AG04450 (cell line): Measurements from ENCODE around the gene CAMSAP1. TPM values are rescaled to one million over a fixed set of nuclear protein-coding genes. Genes with fewer than 3 reads are reported as not detected.

Source experiments
- CTCF ChIA-PET: fragments of 300-600, 350-600 bp; formaldehyde crosslinking; extraction: SDS; loops from one replicate; lab custom pipeline; 2022; ENCODE audit warnings: antibody characterized with exemption, inconsistent platforms; lab: Charles Lee
- POLR2A ChIA-PET: fragments of 350-600 bp; formaldehyde crosslinking; extraction: SDS; loops from one replicate; lab custom pipeline; 2021; ENCODE audit warnings: antibody characterized with exemption, inconsistent platforms; lab: Yijun Ruan, JAX
- DNase-seq: peaks from one replicate; pipeline ENCODE4 v3.0.0-alpha.2; 2011; ENCODE audit warnings: low read depth, low spot score
- H3K27ac ChIP-seq: one replicate; pipeline ENCODE4 v1.5.1; 2012; ENCODE audit warnings: low read depth, low read length, control low read depth
- H3K27me3 ChIP-seq: one replicate; pipeline ENCODE4 v1.6.0; 2012; ENCODE audit warnings: low read length; ENCODE audit not compliant: control insufficient read depth, insufficient read depth
- H3K4me3 ChIP-seq: 2 replicates; pipeline ENCODE4 v1.5.1; 2011; ENCODE audit warnings: mild to moderate bottlenecking, low read depth, low read length, control low read depth
- H3K9me3 ChIP-seq: 2 replicates; pipeline ENCODE4 v1.5.1; 2012; ENCODE audit warnings: low read length; ENCODE audit not compliant: control insufficient read depth, insufficient read depth
- polyA plus RNA-seq: library from polyadenylated mRNA; depleted of rRNA; stranded (reverse); fragments of >200 nt; gene quantifications from 2 replicates; pipeline ENCODE4 v1.2.3, GENCODE V29; 2011
- TF ChIP-seq, protein P1 (sequence below): IDR thresholded peaks from 2 replicates; pipeline ENCODE4 v1.5.1; 2011; ENCODE audit warnings: low read depth, low read length, control low read depth, inconsistent platforms

CAMSAP1 gene
- polyA plus RNA-seq, 1 experiment: 7.8 TPM

DNA sequence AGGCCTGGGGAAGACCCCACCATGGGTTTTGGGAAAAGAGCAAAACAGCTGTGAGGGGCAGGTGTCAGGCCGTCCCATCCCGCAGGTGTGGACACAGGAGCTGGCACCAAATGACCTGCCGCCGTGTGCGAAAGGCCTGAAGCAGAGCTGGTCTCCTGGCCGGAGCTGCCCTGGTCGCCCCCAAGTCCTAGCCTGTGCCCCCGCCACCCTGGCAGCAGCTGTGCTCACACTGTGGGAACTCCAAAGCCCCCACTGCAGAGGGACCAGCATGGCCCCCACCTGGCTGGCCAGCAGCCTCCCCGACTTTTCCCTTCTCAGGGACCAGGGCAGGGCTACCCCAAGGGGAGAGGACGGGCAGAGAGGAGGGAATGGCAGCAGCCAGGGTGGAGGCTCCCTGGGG is 117.0 kb downstream of the CAMSAP1 start:
- DNase-seq: no peak
- POLR2A ChIA-PET: no interaction called here
- TF ChIP-seq, protein P1, sequence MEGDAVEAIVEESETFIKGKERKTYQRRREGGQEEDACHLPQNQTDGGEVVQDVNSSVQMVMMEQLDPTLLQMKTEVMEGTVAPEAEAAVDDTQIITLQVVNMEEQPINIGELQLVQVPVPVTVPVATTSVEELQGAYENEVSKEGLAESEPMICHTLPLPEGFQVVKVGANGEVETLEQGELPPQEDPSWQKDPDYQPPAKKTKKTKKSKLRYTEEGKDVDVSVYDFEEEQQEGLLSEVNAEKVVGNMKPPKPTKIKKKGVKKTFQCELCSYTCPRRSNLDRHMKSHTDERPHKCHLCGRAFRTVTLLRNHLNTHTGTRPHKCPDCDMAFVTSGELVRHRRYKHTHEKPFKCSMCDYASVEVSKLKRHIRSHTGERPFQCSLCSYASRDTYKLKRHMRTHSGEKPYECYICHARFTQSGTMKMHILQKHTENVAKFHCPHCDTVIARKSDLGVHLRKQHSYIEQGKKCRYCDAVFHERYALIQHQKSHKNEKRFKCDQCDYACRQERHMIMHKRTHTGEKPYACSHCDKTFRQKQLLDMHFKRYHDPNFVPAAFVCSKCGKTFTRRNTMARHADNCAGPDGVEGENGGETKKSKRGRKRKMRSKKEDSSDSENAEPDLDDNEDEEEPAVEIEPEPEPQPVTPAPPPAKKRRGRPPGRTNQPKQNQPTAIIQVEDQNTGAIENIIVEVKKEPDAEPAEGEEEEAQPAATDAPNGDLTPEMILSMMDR: no peak
- Histone ChIP-seq H3K9me3 (no peaks in the 10 kb centered on the region), H3K27ac (no peak overlapping the region), H3K27me3 (peaks cover 17% of the 10 kb centered on the region), H3K4me3 (no peak overlapping the region)
- CTCF ChIA-PET: no interaction called here

DNA sequence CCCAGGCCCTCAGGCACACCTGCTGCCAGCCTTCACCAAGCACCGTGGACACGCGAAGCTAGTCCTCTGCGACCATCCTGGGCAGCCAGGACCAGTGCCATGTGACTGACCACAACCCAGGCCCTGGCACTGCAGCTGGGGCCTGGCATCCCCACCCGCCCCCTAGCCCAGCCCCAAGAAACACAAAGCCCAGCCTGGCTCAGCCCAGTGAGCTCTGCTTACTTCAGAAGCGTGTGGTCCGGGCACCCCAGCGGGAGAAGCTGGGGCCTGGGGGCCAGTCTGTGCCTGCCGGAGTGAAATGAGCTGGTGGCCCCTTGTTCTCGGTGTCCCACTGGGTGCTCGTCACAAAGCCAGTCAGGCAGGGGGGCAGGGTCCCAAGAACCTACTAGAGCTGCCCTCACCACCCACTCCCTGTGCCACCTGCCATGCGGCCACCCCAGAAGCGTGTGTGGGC is 117.5 kb downstream of the CAMSAP1 start:
- H3K9me3 ChIP-seq: no peaks in the 10 kb centered on the region
- no peak overlapping the region for H3K27ac ChIP-seq
- CTCF ChIA-PET: no interaction called here
- TF ChIP-seq, protein P1: no peak
- no peak for DNase-seq
- POLR2A ChIA-PET: no interaction called here
- H3K27me3 ChIP-seq: peaks cover 17% of the 10 kb centered on the region
- H3K4me3 ChIP-seq: no peak overlapping the region

DNA sequence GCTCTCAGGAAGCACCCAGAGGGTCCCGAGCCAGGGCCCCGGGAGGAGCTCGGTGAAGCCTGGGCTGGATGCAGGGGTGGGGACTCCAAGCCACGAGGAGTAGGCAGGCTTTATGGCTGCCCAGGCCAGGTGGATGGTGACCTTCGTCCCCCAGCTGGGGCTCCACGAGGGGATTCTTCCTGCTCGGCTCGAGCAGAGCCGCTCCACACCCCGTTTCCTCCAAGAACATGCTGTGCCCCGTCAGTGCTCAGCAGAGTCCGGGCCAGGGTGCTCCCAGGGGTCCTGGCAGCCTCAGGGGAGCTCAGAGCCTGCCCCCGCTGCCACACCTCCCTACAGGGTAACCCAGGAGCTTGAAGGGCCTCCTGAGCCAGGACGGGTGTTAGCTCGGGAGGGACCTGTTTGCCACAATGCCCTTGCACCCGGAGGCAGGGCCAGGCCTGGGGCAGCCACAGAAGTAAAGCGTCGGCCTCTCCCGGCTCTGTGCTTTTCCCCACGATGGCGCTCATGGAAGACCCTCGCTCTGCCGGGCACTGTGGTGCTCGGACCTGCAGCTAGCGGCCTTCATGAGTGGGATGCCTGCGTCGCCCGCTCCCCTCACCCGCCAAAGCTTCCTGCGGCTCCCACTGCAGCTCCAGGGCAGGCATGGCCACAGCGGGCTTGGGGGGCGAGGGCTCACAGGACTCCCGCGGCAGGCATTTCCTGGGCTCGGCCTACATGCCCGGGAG is 118.6 kb downstream of the CAMSAP1 start:
- ChIA-PET CTCF (no interaction called here), POLR2A (no interaction called here)
- no peak for DNase-seq
- no peak overlapping the region for H3K4me3 ChIP-seq
- TF ChIP-seq, protein P1: no peak
- peaks cover 10% of the 10 kb centered on the region for H3K27me3 ChIP-seq
- no peaks in the 10 kb centered on the region for H3K9me3 ChIP-seq
- H3K27ac ChIP-seq: no peak overlapping the region

DNA sequence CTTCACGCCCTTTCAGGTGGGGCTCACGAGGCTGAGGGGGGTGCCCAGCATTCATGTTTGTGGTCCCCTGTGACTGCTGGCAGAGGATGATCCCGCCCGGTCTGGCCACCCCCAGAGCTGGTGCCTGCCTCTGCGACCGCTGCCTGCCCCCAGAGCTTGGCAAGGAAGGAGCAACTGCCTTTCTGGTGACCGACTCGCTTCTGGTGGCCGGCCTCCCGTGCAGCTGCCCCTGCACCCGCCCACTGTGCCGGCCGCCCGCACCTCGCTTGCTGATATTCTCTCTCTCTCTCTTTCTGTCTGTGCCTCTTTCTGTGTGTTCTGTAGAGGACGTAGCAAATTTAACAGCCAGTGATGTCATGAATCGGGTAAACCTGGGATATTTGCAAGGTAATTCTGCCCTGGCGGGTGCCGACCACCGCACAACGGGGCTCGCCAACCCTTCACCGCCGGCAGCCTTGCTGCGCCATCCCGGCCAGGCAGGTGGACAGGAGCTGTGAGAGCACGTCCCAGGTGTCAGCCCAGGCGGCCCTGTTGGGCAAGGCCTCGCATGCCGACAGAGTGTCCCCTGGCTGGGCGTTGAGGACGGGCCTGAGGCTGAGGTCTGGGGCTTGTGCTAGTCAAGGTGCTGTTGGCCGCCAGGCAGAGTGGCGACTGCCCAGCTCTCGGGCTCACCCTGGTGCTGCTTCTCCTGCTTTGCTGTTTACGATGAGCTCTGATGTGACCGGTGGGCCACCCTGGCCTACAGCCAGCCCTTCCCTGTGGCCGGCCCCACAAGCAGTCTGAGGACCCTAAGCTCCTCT is 119.4 kb downstream of the CAMSAP1 start:
- Histone ChIP-seq H3K27ac (no peak overlapping the region), H3K9me3 (no peaks in the 10 kb centered on the region), H3K27me3 (peaks cover 17% of the 10 kb centered on the region), H3K4me3 (no peak overlapping the region)
- ChIA-PET CTCF (no interaction called here), POLR2A (no interaction called here)
- no peak for DNase-seq
- TF ChIP-seq, protein P1: no peak

DNA sequence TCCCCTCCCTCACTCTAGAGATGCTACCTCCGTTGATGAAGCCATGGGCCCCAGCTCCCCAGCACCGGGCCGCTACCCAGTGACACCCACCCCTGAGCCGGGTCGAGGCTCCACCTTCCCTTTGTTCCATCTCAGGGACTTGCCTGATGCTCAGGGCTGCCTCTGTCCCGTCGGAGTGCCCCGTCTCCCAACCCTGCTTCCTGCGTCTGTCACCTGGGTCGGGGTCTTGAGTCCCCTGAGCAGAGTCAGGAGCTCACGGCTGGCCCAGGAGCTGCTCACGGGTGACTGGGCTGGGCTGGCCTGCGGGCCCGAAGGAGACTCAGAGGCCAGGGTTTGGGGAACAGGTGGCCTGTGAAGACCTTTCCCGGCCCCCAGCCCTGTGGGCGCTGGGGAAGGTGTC is 120.0 kb downstream of the CAMSAP1 start:
- no peak for DNase-seq
- ChIA-PET POLR2A (no interaction called here), CTCF (interaction anchor here (1.1 kb wide), 1 partner anchor 11 kb away, joined by 3 read pairs; no protein-coding TSS in a partner anchor)
- TF ChIP-seq, protein P1: no peak
- no peaks in the 10 kb centered on the region for H3K9me3 ChIP-seq
- no peak overlapping the region for H3K4me3 ChIP-seq
- no peak overlapping the region for H3K27ac ChIP-seq
- H3K27me3 ChIP-seq: peaks cover 22% of the 10 kb centered on the region
